Measurements from ENCODE around the gene WSB2. TPM values are rescaled to one million over a fixed set of nuclear protein-coding genes. Genes with fewer than 3 reads are reported as not detected.

The WSB2 gene
- total RNA-seq, 1 donor from 2014 or later, result 37.1 TPM

DNA sequence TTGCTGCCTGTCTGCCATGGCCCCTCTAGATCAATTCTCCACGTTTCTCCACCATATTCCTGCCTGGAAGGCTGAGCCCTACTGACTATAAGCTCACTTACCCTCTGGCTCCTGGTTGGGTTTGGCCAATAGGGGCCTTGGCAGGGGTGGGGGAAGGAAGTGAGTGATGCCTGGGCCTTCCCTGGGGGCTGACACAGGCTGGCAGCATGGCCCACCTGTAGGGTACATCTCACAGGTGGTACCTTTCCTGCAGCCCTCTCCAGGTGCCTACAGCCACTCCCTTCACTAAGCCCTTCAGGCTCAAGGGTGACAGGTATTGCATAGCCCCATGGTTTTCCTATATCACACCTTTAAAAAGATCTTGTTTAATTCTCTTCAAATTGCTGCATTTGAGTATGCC lies 40.9 kb downstream of the WSB2 start:
- Mint-ChIP-seq H3K9me3 (no peaks in the 10 kb centered on the region), H3K36me3 (peaks cover 20% of the 10 kb centered on the region), H3K4me3 (no peak overlapping the region), H3K27me3 (ENCODE audit: low read depth) (no peaks in the 10 kb centered on the region), H3K27ac (no peak overlapping the region), H3K4me1 (peaks cover 12% of the 10 kb centered on the region)
- TF ChIP-seq, protein P1, sequence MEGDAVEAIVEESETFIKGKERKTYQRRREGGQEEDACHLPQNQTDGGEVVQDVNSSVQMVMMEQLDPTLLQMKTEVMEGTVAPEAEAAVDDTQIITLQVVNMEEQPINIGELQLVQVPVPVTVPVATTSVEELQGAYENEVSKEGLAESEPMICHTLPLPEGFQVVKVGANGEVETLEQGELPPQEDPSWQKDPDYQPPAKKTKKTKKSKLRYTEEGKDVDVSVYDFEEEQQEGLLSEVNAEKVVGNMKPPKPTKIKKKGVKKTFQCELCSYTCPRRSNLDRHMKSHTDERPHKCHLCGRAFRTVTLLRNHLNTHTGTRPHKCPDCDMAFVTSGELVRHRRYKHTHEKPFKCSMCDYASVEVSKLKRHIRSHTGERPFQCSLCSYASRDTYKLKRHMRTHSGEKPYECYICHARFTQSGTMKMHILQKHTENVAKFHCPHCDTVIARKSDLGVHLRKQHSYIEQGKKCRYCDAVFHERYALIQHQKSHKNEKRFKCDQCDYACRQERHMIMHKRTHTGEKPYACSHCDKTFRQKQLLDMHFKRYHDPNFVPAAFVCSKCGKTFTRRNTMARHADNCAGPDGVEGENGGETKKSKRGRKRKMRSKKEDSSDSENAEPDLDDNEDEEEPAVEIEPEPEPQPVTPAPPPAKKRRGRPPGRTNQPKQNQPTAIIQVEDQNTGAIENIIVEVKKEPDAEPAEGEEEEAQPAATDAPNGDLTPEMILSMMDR (IDR thresholded peaks at IDR 0.05; ENCODE audit: unreplicated experiment), result no peak
- DNase-seq (ENCODE audit: low spot score in 2 of 2, unreplicated experiment in 2 of 2), result no peak

DNA sequence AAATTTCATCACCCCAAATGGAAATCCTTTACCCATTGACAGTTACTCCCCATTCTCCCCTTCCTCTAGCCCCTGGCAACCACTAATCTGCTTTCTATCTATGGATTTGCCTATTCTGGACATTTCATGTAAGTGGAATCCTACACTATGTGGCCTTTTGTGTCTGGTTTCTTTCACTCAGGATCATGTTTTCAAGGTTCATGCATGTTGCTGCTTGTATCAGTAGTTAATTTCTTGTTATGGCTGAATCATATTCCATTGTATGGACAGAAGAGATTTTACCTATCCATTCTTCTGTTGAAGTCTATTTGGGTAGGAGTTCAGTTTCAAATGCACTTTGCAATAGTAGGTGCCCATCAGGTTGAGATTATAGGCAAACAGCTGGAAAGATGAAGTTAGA lies 43.1 kb downstream of the WSB2 start:
- Mint-ChIP-seq H3K4me3 (peak overlapping the region; percentile 90), H3K36me3 (peaks cover 12% of the 10 kb centered on the region), H3K27ac (no peak overlapping the region), H3K9me3 (no peaks in the 10 kb centered on the region), H3K4me1 (peaks cover 12% of the 10 kb centered on the region), H3K27me3 (ENCODE audit: low read depth) (no peaks in the 10 kb centered on the region)
- TF ChIP-seq, protein P1 (IDR thresholded peaks at IDR 0.05; ENCODE audit: unreplicated experiment), result no peak
- DNase-seq (ENCODE audit: low spot score in 2 of 2, unreplicated experiment in 2 of 2), result no peak

DNA sequence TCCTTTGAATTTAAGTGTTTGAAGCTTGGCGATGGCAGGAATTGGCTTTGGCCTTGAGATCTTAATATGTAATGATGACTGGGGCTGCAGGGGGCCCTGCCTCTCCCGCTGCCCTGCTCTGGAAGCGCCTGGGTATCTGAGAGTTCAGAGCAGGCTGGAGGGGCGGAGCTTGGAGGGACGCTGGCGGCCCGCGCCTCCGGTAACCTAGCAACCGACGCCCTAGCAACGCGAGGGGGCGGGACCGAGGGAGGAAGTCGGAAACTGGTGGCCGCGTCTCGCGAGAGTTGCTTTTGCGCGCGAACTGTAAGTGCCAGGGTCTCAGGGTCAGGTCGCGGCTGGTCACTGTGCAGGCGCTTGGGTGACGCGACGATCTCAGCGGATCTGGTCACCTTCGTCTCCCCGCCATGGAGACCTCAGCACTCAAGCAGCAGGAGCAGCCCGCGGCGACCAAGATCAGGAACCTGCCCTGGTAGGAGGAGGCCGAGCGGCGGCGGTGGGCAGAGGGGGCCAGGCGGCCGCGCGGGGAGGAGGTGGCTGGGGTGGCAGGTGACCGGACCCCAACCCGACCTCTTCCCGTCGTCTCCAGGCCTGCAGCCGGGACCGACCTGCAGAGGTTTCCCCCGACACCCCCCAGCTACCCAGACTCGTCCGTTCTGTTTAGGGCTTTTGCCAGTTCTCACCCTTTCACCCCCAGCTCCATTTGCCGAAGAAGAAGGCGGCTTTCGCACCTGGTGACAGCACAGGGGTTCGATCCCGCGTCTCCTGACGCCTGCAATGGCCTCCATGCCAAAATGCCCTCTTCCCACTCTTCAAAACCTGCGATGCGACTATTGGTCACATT lies 44.3 kb downstream of the WSB2 start, which contains the start of gene RFC5:
TSS of gene RFC5 (plus strand) at position 280 of the 841 bp plus-strand sequence. CDS start at position 405, 125 bp downstream.
- peak within 1 kb of the TSS; percentile 69 for H3K27ac Mint-ChIP-seq
- H3K4me3 Mint-ChIP-seq, result peak within 1 kb of the TSS; percentile 90
- H3K4me1 Mint-ChIP-seq, result peaks cover 12% of the 10 kb centered on the region

DNA sequence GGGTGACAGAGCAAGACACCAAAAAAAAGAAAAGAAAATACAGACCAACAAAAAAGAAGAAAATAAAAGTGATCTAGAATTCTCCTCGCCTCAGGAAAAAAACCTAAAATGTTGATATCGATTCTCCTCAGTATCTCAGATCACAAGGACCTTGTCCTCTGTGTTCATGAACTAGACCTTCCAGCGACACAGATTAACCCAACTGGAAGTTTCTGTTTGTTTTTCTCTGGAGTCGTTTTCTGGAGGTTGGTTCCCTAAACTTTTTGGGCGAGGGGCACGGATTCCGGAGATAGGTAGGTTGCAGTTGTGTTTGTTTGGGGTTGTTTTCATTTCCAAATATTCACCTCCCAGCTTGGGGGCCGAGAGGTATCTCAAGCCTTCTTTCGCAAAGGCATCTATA lies 45.0 kb downstream of the WSB2 start:
- peak overlapping the region; percentile 90 for H3K4me3 Mint-ChIP-seq
- TF ChIP-seq, protein P1 (IDR thresholded peaks at IDR 0.05; ENCODE audit: unreplicated experiment), result no peak
- peak overlapping the region; percentile 69 for H3K27ac Mint-ChIP-seq
- peaks cover 12% of the 10 kb centered on the region for H3K4me1 Mint-ChIP-seq
- H3K27me3 Mint-ChIP-seq (ENCODE audit: low read depth), result no peaks in the 10 kb centered on the region
- peaks cover 4% of the 10 kb centered on the region for H3K36me3 Mint-ChIP-seq
- no peak for DNase-seq (ENCODE audit: low spot score in 2 of 2, unreplicated experiment in 2 of 2)
- H3K9me3 Mint-ChIP-seq, result no peaks in the 10 kb centered on the region

More for the DNA sequence above, 44.3 kb downstream of the WSB2 start, which contains the start of gene RFC5:
- H3K9me3 Mint-ChIP-seq, result no peaks in the 10 kb centered on the region
- H3K36me3 Mint-ChIP-seq, result peaks cover 5% of the 10 kb centered on the region
- TF ChIP-seq, protein P1 (IDR thresholded peaks at IDR 0.05; ENCODE audit: unreplicated experiment), result no peak
- H3K27me3 Mint-ChIP-seq (ENCODE audit: low read depth), result no peaks in the 10 kb centered on the region
- peak; percentile 97 to 98 for DNase-seq (ENCODE audit: low spot score in 2 of 2, unreplicated experiment in 2 of 2)

DNA sequence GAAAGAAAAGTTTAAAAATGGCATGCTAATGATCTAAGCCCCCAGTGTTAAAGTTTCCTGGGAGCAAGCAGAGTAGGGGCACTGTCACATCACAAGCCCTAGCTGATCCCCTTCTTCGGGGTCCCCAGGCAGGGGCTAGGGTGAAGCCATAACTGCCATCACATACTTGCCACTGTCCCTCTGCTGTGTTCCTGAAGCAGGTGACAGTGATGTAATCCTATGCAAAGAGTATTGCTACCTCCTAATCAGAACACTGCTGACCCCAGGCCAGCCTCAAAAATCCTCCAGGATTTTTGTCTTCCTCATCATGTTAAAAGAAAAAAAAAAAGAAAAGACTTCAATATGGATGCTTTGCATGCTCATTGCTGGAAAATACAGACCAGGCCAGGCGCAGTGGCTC lies 45.7 kb downstream of the WSB2 start:
- Mint-ChIP-seq H3K9me3 (no peaks in the 10 kb centered on the region), H3K4me3 (no peak overlapping the region), H3K4me1 (peaks cover 12% of the 10 kb centered on the region), H3K27me3 (ENCODE audit: low read depth) (no peaks in the 10 kb centered on the region), H3K36me3 (no peaks in the 10 kb centered on the region), H3K27ac (no peak overlapping the region)
- no peak for DNase-seq (ENCODE audit: low spot score in 2 of 2, unreplicated experiment in 2 of 2)
- TF ChIP-seq, protein P1 (IDR thresholded peaks at IDR 0.05; ENCODE audit: unreplicated experiment), result no peak

Data from mesothelial cell of epicardium (in vitro differentiated cells).